ENCODE data around the gene ZNF740. TPM values are rescaled to one million over a fixed set of nuclear protein-coding genes. Genes with fewer than 3 reads are reported as not detected.

ZNF740 gene
- total and polyA plus RNA-seq, 2 of the 8 experiments (the other 6 are each of a cell fraction or from before 2014, with no cell fraction given) = 8.2 to 40.0 TPM

DNA sequence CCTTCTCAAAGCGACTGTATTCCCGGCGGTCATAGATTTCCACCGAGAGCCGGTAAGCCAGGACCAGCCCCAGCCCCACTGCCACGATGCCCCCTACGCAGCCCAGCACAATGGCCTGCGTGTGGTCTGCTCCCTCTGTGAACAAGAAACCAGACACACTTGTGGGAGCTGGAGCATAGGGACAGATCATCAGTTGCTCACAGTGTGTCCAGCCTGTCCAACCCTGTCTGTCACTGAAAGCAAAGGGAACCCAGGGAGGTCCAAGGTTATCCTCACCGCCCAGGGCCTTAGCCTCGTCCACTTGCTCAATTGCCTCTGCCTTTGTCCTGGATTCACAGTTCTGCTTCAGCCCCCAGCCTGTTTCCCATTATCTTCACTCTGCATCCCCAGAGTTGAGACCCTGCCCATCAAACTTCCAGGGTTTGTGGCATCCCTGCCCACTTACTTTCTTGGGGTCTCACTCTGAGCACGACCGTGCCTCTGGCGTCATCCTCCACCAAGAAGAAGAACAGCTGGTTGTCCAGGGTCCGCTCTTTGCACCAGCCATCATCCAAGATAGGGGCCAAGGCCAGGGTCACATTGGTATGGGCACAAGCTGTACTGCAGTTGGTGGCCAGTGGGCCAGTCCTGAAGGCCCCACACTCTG lies 11.5 kb downstream of the ZNF740 start:
- Histone ChIP-seq H4K8ac (ENCODE audit: extremely low read depth, insufficient read depth, low read length) (no peak overlapping the region), H4K91ac (replicated peaks; ENCODE audit: insufficient read length, low read length) (no peak overlapping the region), H3K14ac (ENCODE audit: insufficient read length) (no peak overlapping the region), H3K27ac (ENCODE audit: low read depth, low read length) (no peak overlapping the region), H2AK5ac (ENCODE audit: low read depth, low read length) (no peak overlapping the region), H3K9ac (replicated peaks in 1 of 4; ENCODE audit: extremely low read depth in 1 of 4, low read depth in 3 of 4, low read length in 3 of 4) (no peak overlapping the region), H3K18ac (ENCODE audit: extremely low read depth, low read length) (no peak overlapping the region), H3K36me3 (ENCODE audit: control insufficient read depth in 2 of 4, insufficient read depth in 4 of 4, low read length in 3 of 4) (peaks cover 2 to 16% (median 5%) of the 10 kb centered on the region in 4 experiments; a peak in 6 of 8 replicates), H3K79me2 (ENCODE audit: control insufficient read depth in 1 of 2, insufficient read depth in 2 of 2, low read length in 2 of 2) (no peaks in the 10 kb centered on the region), H4K5ac (ENCODE audit: insufficient read length, low read depth, low read length) (no peak overlapping the region), H2BK5ac (ENCODE audit: low read depth, low read length) (no peak overlapping the region; the same call in 1 of the 2 replicates), H3K27me3 (replicated peaks in 1 of 4; ENCODE audit: control insufficient read depth in 3 of 4, extremely low read depth in 1 of 4, insufficient read depth in 3 of 4, low read length in 3 of 4) (peaks cover 2 to 18% (median 7%) of the 10 kb centered on the region in 4 experiments; a peak in 6 of 7 replicates), H3K79me1 (ENCODE audit: low read depth, low read length) (no peaks in the 10 kb centered on the region; the same call in 1 of the 2 replicates), H2BK12ac (ENCODE audit: low read depth, low read length) (no peak overlapping the region), H4K20me1 (replicated peaks in 1 of 2; ENCODE audit: control insufficient read depth in 1 of 2, insufficient read depth in 2 of 2, low read length in 2 of 2) (peaks cover 2 to 9% of the 10 kb centered on the region in 2 experiments), H2BK120ac (replicated peaks; ENCODE audit: low read depth, low read length) (no peak overlapping the region), H3K9me3 (ENCODE audit: insufficient read depth in 2 of 2, low read depth in 1 of 2, low read length in 1 of 2) (no peaks in the 10 kb centered on the region), H3K56ac (replicated peaks; ENCODE audit: insufficient read length, low read depth, low read length) (no peak overlapping the region), H2AFZ (ENCODE audit: low read length) (no peak overlapping the region), H3K4me1 (replicated peaks in 1 of 4; ENCODE audit: control insufficient read depth in 3 of 4, insufficient read depth in 4 of 4, low read length in 3 of 4) (peaks cover 0 to 6% (median 3%) of the 10 kb centered on the region in 4 experiments; a peak in 4 of 7 replicates), H2BK15ac (ENCODE audit: low read length) (no peak overlapping the region), H3K4me3 (ENCODE audit: extremely low read depth in 1 of 4, insufficient read depth in 2 of 4, low read depth in 3 of 4, low read length in 4 of 4) (no peak overlapping the region), H3K23me2 (ENCODE audit: low read depth, low read length) (no peaks in the 10 kb centered on the region), H2BK20ac (ENCODE audit: low read length) (no peak overlapping the region), H3K23ac (ENCODE audit: insufficient read length) (no peak overlapping the region), H3K4ac (replicated peaks; ENCODE audit: insufficient read length, low read depth, low read length) (no peak overlapping the region), H3K4me2 (ENCODE audit: insufficient read depth in 1 of 2, low read depth in 2 of 2, low read length in 2 of 2) (no peak overlapping the region)
- CTCF ChIA-PET (ENCODE audit: partially characterized antibody) = interaction anchor here (1.1 to 7.7 kb wide), 6 partner anchors 11 to 126 kb away, joined by 3 to 99 read pairs (median 16); partner anchors contain the start of genes CSAD and ZNF740
- WGBS, 2 experiments (ENCODE audit: extremely low coverage in 1 of 2, insufficient coverage in 1 of 2, insufficient read length in 1 of 2, insufficient replicate concordance in 2 of 2, low coverage in 1 of 2, low lambda C conversion rate in 2 of 2, missing lambda C conversion rate in 1 of 2) = 94% methylated on average over 14 of the region's 14 CpGs; no CpG with 5 or more reads in 1 of the 2 experiments
- no peak for DNase-seq (ENCODE audit: low read depth in 1 of 2, low spot score in 2 of 2)
- POLR2A ChIA-PET (ENCODE audit: partially characterized antibody) = interaction anchor here (0.8 to 2.8 kb wide), 8 partner anchors 9 to 309 kb away, joined by 3 to 13 read pairs (median 4); partner anchors contain the start of genes CSAD, IGFBP6, TARBP2 and ZNF740
- no peak for FAIRE-seq
- TF ChIP-seq BCL11A (IDR thresholded peaks at IDR 0.05; ENCODE audit: low read depth in 2 of 2, low read length in 2 of 2) (no peak), GTF2F1 (IDR thresholded peaks at IDR 0.05; ENCODE audit: borderline replicate concordance, low read depth, low read length) (no peak), RAD21 (IDR thresholded peaks at IDR 0.05 in 1 of 2, conservative IDR thresholded peaks at IDR 0.05 in 1 of 2; ENCODE audit: low read depth in 2 of 2, low read length in 2 of 2) (no peak), HDAC2 (IDR thresholded peaks at IDR 0.05; ENCODE audit: borderline replicate concordance in 1 of 2, low read depth in 2 of 2, low read length in 2 of 2) (no peak), SUZ12 (IDR thresholded peaks at IDR 0.05; ENCODE audit: low read length) (no peak)
